PC-3 (cell line): ENCODE results near the gene RPP30. TPM values are rescaled to one million over a fixed set of nuclear protein-coding genes. Genes with fewer than 3 reads are reported as not detected.

Experiments
- ATAC-seq: fragments of 200-7000 bp; cut with Tn5 transposase; 2 replicates; pipeline ENCODE4 v1.9.1; 2020; ENCODE audit warnings: mild to moderate bottlenecking, moderate library complexity
- BruUV-seq: library from RNA; stranded (reverse); fragments of 400-500 nt; replicated peaks from 2 replicates; lab custom pipeline; 2021; lab: Mats Ljungman, UMichigan
- CTCF ChIA-PET: fragments of 300-600 bp; sonication (Branson Sonifier 250); formaldehyde crosslinking; loops from one replicate; lab custom pipeline; 2022; ENCODE audit warnings: antibody characterized with exemption; lab: Charles Lee
- POLR2A ChIA-PET: fragments of 300-600 bp; sonication (Branson Sonifier 250); formaldehyde crosslinking; loops from one replicate; lab custom pipeline; 2022; ENCODE audit warnings: antibody characterized with exemption; ENCODE audit not compliant: unreplicated experiment; lab: Charles Lee
- DNase-seq: peaks from one replicate; pipeline ENCODE4 v3.0.0-alpha.2; 2015
- H2AFZ ChIP-seq: fragments of 300-600 bp; sonication (generic); 2 replicates; pipeline ENCODE4 v1.6.0; 2016; ENCODE audit warnings: antibody characterized with exemption, low read length
- H3F3A ChIP-seq: fragments of 300-600 bp; sonication (generic); one replicate; pipeline ENCODE4 v1.6.0; 2017; ENCODE audit warnings: antibody characterized with exemption, low read length, control low read depth, mild to moderate bottlenecking; ENCODE audit not compliant: unreplicated experiment
- H3K27ac ChIP-seq: fragments of 300-600 bp; sonication (generic); 2 replicates; pipeline ENCODE4 v1.5.1; 2016; ENCODE audit warnings: mild to moderate bottlenecking, low read length
- H3K27me3 ChIP-seq: fragments of 300-600 bp; sonication (generic); 2 replicates; pipeline ENCODE4 v1.6.1; 2016; ENCODE audit warnings: low read length, mixed read lengths
- H3K36me3 ChIP-seq: fragments of 300-600 bp; sonication (generic); 2 replicates; pipeline ENCODE4 v1.6.1; 2016; ENCODE audit warnings: low read depth, mixed run types, low read length, mixed read lengths
- H3K4me1 ChIP-seq: fragments of 300-600 bp; sonication (generic); 2 replicates; pipeline ENCODE4 v1.5.1; 2016; ENCODE audit warnings: low read length; ENCODE audit not compliant: insufficient read depth
- H3K4me2 ChIP-seq: fragments of 300-600 bp; sonication (generic); 2 replicates; pipeline ENCODE4 v1.6.0; 2016; ENCODE audit warnings: low read length
- H3K4me3 ChIP-seq: fragments of 300-600 bp; sonication (generic); 2 replicates; pipeline ENCODE4 v1.5.1; 2016; ENCODE audit warnings: mild to moderate bottlenecking, low read length, mixed read lengths
- H3K79me2 ChIP-seq: fragments of 300-600 bp; sonication (generic); 2 replicates; pipeline ENCODE4 v1.6.1; 2017; ENCODE audit warnings: low read length, mixed read lengths
- H3K9ac ChIP-seq: fragments of 300-600 bp; sonication (generic); 2 replicates; pipeline ENCODE4 v1.6.0; 2016; ENCODE audit warnings: mild to moderate bottlenecking, low read length
- H3K9me2 ChIP-seq: fragments of 300-600 bp; sonication (generic); replicated peaks from 2 replicates; pipeline ENCODE4 v1.6.1; 2016; ENCODE audit warnings: mixed run types, low read length, mixed read lengths
- H3K9me3 ChIP-seq: fragments of 300-600 bp; sonication (generic); 2 replicates; pipeline ENCODE4 v1.6.1; 2016; ENCODE audit warnings: low read length, mixed read lengths
- H4K20me1 ChIP-seq: fragments of 300-600 bp; sonication (generic); 2 replicates; pipeline ENCODE4 v1.6.1; 2016; ENCODE audit warnings: low read length, mixed read lengths
- CTCF ChIP-seq: fragments of 300-600 bp; sonication (generic); conservative IDR thresholded peaks from 2 replicates; pipeline ENCODE4 v1.5.1; 2017; ENCODE audit warnings: antibody characterized with exemption, low read depth, mild to moderate bottlenecking, low read length
- EZH2 ChIP-seq: fragments of 300-600 bp; sonication (generic); IDR thresholded peaks from one replicate; pipeline ENCODE4 v1.6.1; 2017; ENCODE audit warnings: antibody characterized with exemption, mild to moderate bottlenecking, low read length; ENCODE audit not compliant: unreplicated experiment
- EZH2phosphoT487 ChIP-seq: fragments of 300-600 bp; sonication (generic); IDR thresholded peaks from 2 replicates; pipeline ENCODE4 v1.6.1; 2018; ENCODE audit warnings: mild to moderate bottlenecking, antibody characterized with exemption, low read length, borderline replicate concordance
- intact Hi-C: fragments of 100-400 bp; cut with micrococcal nuclease; formaldehyde crosslinking; loops from 2 replicates; pipeline ENCODE4 v1.9.0; 2023
- total RNA-seq: library from RNA; depleted of rRNA; stranded (reverse); fragments of >200 nt; gene quantifications from 2 replicates; pipeline ENCODE4 v1.2.3, GENCODE V29; 2014

The RPP30 gene
- total RNA-seq, 1 experiment from 2014 or later: 57.8 TPM

GRCh38 chr10:90847436-90847835, 24.3 kb upstream of the RPP30 start:
- CTCF ChIA-PET: interaction anchor here (0.5 kb wide), 1 partner anchor 16 kb away, joined by 3 read pairs; no protein-coding TSS in a partner anchor
- peak; percentile 71 for DNase-seq
- no TSS peak for BruUV-seq
- H3K9me3 ChIP-seq: no peaks in the 10 kb centered on the region
- peaks cover 10% of the 10 kb centered on the region; the same call in 1 of the 2 replicates for H3K4me1 ChIP-seq
- peak; percentile 80 for ATAC-seq
- POLR2A ChIA-PET: no interaction called here
- H3K9me2 ChIP-seq: no peaks in the 10 kb centered on the region
- no peaks in the 10 kb centered on the region for H3K79me2 ChIP-seq
- intact Hi-C loops: no loop called here
- no peak overlapping the region for H3K4me3 ChIP-seq
- H3K27me3 ChIP-seq: no peaks in the 10 kb centered on the region
- H3K36me3 ChIP-seq: no peaks in the 10 kb centered on the region
- no peak overlapping the region for H3K9ac ChIP-seq
- no peak overlapping the region for H3K27ac ChIP-seq
- H2AFZ ChIP-seq: no peak overlapping the region
- no peak overlapping the region for H3K4me2 ChIP-seq
- no peak for TF ChIP-seq EZH2
- no peak for TF ChIP-seq EZH2phosphoT487
- no peak for TF ChIP-seq CTCF
- no peaks in the 10 kb centered on the region for H3F3A ChIP-seq
- H4K20me1 ChIP-seq: no peaks in the 10 kb centered on the region

GRCh38 chr10:90849956-90850749, 21.6 kb upstream of the RPP30 start:
- no peaks in the 10 kb centered on the region for H3F3A ChIP-seq
- no peak for TF ChIP-seq EZH2
- TF ChIP-seq CTCF: no peak
- TF ChIP-seq EZH2phosphoT487: no peak
- no peaks in the 10 kb centered on the region for H3K9me3 ChIP-seq
- no peaks in the 10 kb centered on the region for H3K9me2 ChIP-seq
- POLR2A ChIA-PET: interaction anchor here (0.7 kb wide), 1 partner anchor 646 kb away, joined by 3 read pairs; no protein-coding TSS in a partner anchor
- no peak overlapping the region for H3K4me2 ChIP-seq
- CTCF ChIA-PET: no interaction called here
- DNase-seq (peak; percentile 43), ATAC-seq (no peak)
- BruUV-seq: no TSS peak
- H2AFZ ChIP-seq: no peak overlapping the region
- no peaks in the 10 kb centered on the region for H3K27me3 ChIP-seq
- peaks cover 10% of the 10 kb centered on the region; the same call in 1 of the 2 replicates for H3K4me1 ChIP-seq
- no peaks in the 10 kb centered on the region for H3K79me2 ChIP-seq
- H3K27ac ChIP-seq: no peak overlapping the region
- no peaks in the 10 kb centered on the region for H4K20me1 ChIP-seq
- H3K36me3 ChIP-seq: no peaks in the 10 kb centered on the region
- no peak overlapping the region for H3K9ac ChIP-seq
- no peak overlapping the region for H3K4me3 ChIP-seq
- intact Hi-C loops: no loop called here

- no TSS peak for BruUV-seq
- Histone ChIP-seq H3K4me1 (peaks cover 26% of the 10 kb centered on the region), H3K4me3 (no peak overlapping the region), H3K27me3 (no peaks in the 10 kb centered on the region), H3K9ac (no peak overlapping the region), H3K79me2 (no peaks in the 10 kb centered on the region), H4K20me1 (no peaks in the 10 kb centered on the region), H3K9me2 (no peaks in the 10 kb centered on the region), H3K4me2 (no peak overlapping the region), H3K9me3 (no peaks in the 10 kb centered on the region), H3F3A (no peaks in the 10 kb centered on the region), H3K36me3 (no peaks in the 10 kb centered on the region), H3K27ac (no peak overlapping the region), H2AFZ (no peak overlapping the region)
- ChIA-PET POLR2A (no interaction called here), CTCF (no interaction called here)
- DNase-seq (no peak), ATAC-seq (no peak)
- no peak for TF ChIP-seq CTCF
- TF ChIP-seq EZH2: no peak
- no peak for TF ChIP-seq EZH2phosphoT487
- intact Hi-C loops: no loop called here
Observed at GRCh38 chr10:90855126-90855525, 16.6 kb upstream of the RPP30 start.
